ENCODE measurements around the gene EGFL8. TPM values are rescaled to one million over a fixed set of nuclear protein-coding genes. Genes with fewer than 3 reads are reported as not detected.
A peak's percentile ranks its signal among the peaks of the same experiment; 100 is the strongest.

The EGFL8 gene
- total RNA-seq, 1 donor from 2014 or later = 13.3 TPM

DNA sequence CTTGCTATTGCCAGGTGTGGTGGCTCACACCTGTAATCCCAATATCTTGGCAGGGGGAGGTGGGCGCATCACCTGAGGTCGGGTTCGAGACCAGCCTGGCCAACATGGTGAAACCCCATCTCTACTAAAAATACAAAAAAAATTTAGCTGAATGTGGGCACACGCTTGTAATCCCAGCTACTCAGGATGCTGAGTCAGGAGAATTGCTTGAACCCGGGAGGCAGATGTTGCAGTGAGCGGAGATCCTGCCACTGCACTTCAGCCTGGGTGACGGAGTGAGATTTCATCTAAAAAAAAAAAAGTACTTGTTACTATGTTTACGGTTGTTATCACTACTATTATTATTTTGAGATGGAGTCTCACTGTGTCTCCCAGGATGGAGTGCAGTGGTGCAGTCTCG lies 7.5 kb upstream of the EGFL8 start:
- Histone ChIP-seq H3K4me3 (no peak overlapping the region), H3K36me3 (peaks cover 0 to 44% of the 10 kb centered on the region in 2 donors), H3K9me3 (no peaks in the 10 kb centered on the region), H3K4me1 (peaks cover 33% of the 10 kb centered on the region), H3K27me3 (no peaks in the 10 kb centered on the region), H3K27ac (no peak overlapping the region)
- DNase-seq (ENCODE audit: extremely low spot score in 2 of 2) = no peak
- TF ChIP-seq POLR2AphosphoS5 (IDR thresholded peaks at IDR 0.05; ENCODE audit: insufficient read depth in 1 of 2, low read depth in 1 of 2) = no peak
- no peak for TF ChIP-seq CTCF (IDR thresholded peaks at IDR 0.05)
- no peak for TF ChIP-seq POLR2A (IDR thresholded peaks at IDR 0.05)
- intact Hi-C loops (cut with DNase I) = no loop called here

DNA sequence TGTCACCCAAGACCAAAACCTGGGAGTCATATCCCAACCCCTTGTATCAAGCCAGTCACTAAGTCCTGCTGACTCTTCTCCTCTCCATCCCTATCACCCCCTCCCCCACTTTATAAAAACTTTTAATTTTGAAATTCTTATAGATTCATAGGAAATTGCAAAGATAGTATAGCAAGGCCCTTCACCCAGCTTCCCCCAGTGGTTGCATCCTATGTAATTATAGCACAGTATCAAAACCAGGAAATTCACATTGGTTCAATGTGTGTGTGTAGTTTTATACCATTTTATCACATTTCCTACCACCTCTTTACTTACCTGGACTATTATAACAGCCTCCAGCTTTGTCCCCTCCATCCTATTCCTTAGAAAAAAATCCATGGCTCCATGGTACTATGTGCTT lies 6.3 kb upstream of the EGFL8 start:
- Histone ChIP-seq H3K4me3 (no peak overlapping the region), H3K27me3 (no peaks in the 10 kb centered on the region), H3K36me3 (peaks cover 0 to 50% of the 10 kb centered on the region in 2 donors), H3K4me1 (peaks cover 22% of the 10 kb centered on the region), H3K9me3 (no peaks in the 10 kb centered on the region), H3K27ac (no peak overlapping the region)
- TF ChIP-seq CTCF (IDR thresholded peaks at IDR 0.05) (no peak), POLR2A (IDR thresholded peaks at IDR 0.05) (no peak), POLR2AphosphoS5 (IDR thresholded peaks at IDR 0.05; ENCODE audit: insufficient read depth in 1 of 2, low read depth in 1 of 2) (no peak)
- intact Hi-C loops (cut with DNase I) = no loop called here
- no peak for DNase-seq (ENCODE audit: extremely low spot score in 2 of 2)

DNA sequence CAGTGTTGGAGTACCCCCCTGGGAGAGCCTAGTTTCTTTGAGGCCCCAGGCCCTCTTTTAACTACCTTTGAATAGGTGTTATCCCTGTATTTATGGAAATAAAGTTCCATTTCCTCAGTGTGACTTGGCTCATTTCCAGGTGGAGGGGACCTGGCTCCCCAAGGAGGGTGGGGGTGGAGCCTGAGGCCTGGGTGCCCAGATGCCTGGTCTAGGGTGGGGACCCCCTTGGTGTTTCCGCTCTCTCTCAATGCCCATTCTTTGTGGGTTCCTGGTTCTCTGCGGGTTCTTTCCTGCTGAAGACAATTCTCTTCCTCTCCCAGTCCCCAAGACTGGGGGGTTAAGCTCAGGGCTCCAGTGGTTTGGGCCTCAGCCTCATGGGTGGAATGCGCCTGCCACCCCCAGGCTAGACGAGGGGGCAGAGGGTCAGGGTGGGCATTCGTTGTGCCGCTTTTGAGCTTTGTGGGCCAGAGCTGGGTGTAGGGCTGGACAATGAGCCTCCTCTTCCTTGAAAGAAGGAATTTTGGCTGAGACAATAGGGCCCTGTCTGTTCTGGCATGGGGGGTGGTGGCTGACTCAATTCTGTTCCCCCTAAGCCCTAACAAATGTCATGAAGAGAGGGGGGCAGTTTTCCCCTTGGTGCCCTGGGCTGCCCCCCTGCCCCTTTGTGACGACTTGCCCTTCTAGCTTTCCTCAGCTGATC lies 686 bp upstream of the EGFL8 start:
- intact Hi-C loops (cut with DNase I) = no loop called here
- Histone ChIP-seq H3K27me3 (no peaks in the 10 kb centered on the region), H3K9me3 (no peaks in the 10 kb centered on the region), H3K4me3 (no peak overlapping the region), H3K4me1 (no peaks in the 10 kb centered on the region), H3K27ac (peak overlapping the region; percentile 0), H3K36me3 (peaks cover 0 to 54% of the 10 kb centered on the region in 2 donors)
- no peak for DNase-seq (ENCODE audit: extremely low spot score in 2 of 2)
- TF ChIP-seq POLR2AphosphoS5 (IDR thresholded peaks at IDR 0.05; ENCODE audit: insufficient read depth in 1 of 2, low read depth in 1 of 2) (no peak), CTCF (IDR thresholded peaks at IDR 0.05) (no peak), POLR2A (IDR thresholded peaks at IDR 0.05) (no peak)

- Histone ChIP-seq H3K36me3 (peaks cover 0 to 61% of the 10 kb centered on the region in 2 donors), H3K27ac (no peak overlapping the region)
- DNase-seq (ENCODE audit: extremely low spot score in 2 of 2) = no peak
These were observed 2.1 kb downstream of the EGFL8 start for GRCh38 chr6:32166411-32167061.

More at GRCh38 chr6:32166411-32167061, 2.1 kb downstream of the EGFL8 start:
- Histone ChIP-seq H3K4me3 (no peak overlapping the region), H3K9me3 (no peaks in the 10 kb centered on the region), H3K27me3 (no peaks in the 10 kb centered on the region), H3K4me1 (no peaks in the 10 kb centered on the region)
- intact Hi-C loops (cut with DNase I) = no loop called here
- TF ChIP-seq CTCF (IDR thresholded peaks at IDR 0.05) = no peak
- no peak for TF ChIP-seq POLR2AphosphoS5 (IDR thresholded peaks at IDR 0.05; ENCODE audit: insufficient read depth in 1 of 2, low read depth in 1 of 2)
- no peak for TF ChIP-seq POLR2A (IDR thresholded peaks at IDR 0.05)
